RPMI8226 (cell line): Measurements from ENCODE around the gene AARS2.

Experiments used
- DNase-seq: peaks from one replicate; pipeline ENCODE4 v3.0.0-alpha.2; 2015

Gene AARS2

DNA sequence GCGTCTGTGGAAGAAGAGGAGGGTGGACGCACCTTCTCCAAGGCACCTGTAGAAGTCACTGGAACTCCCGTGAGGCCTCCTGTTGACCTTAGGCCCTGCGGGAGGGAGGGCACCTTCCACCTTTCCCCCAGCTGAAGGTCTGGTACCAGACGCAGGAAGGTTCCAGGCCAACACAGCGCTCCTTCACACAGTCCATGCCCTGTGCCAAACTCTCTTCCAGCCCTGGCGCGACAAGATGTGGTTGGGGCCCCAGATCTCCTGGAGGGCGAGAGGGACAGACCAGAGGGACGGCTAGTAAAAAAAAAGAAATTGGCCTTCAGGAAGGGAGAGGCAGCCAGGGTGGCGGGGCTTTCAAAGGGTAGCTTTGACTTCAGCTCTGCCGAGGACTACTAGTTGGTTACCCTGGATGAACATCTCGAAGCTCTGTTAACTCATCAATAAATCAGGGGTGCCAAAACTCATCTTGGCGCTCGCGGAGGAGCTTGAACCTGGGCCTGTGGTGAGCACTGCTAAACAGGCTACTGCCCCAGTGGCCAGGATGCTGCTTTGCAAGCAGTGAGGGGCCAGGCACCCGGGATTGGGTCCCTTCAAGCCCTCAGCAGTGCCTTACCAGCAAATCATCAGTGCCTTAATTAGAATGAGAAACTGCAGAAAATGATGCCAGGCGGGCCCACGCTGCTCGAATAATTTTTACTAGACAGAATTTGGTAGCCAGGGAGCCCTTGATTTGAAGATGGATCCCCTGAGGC lies 14.9 kb downstream of the AARS2 start:
- no peak for DNase-seq

DNA sequence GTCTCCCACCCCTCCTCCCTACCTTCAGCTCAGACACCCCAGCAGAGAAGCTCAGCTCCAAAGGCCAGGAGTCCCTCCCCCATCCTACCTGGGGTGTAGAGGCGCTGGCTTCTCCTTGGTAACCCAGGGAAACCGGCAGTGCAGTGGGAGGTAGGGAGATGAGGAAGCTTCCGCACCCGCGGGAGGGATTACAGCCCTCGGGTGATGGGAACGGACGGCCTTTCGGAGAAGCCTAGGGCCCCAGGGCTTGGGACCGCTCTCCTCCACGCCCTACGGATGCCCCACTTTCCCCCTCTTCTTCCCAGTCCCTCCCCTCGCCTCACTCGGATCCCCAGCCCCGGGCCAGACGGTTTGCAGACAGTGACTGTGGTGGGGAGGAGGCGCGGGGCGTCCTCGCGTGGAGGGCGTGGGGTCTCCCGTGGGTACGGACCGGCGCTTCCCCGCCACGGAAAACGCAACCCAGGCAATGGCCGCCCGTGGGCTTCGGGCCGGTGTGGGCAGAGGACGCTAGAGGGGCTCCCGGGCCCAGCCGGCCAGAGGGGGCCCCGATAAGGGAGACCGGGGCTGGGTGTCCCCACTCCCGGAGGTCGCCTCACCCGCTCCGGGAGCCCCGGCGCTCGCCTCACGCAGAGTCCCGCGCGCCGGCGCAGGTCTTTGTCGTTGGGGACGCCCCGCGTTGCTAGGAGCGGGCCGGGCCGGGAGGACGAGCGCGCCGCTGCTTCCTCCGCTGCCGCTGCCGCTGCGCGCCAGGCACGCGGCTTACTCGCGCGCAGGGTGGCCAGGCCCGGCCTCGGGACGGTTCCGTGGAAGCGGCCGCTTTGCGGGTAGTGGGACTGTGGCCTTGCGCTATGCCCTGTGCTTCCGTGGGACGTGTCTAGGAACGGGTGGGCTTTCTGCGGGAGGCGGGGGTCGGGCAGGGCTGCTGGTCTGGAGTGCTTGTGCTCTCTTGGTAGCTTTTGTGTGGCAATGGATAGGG lies 15.8 kb downstream of the AARS2 start:
- DNase-seq: peak; percentile 47

DNA sequence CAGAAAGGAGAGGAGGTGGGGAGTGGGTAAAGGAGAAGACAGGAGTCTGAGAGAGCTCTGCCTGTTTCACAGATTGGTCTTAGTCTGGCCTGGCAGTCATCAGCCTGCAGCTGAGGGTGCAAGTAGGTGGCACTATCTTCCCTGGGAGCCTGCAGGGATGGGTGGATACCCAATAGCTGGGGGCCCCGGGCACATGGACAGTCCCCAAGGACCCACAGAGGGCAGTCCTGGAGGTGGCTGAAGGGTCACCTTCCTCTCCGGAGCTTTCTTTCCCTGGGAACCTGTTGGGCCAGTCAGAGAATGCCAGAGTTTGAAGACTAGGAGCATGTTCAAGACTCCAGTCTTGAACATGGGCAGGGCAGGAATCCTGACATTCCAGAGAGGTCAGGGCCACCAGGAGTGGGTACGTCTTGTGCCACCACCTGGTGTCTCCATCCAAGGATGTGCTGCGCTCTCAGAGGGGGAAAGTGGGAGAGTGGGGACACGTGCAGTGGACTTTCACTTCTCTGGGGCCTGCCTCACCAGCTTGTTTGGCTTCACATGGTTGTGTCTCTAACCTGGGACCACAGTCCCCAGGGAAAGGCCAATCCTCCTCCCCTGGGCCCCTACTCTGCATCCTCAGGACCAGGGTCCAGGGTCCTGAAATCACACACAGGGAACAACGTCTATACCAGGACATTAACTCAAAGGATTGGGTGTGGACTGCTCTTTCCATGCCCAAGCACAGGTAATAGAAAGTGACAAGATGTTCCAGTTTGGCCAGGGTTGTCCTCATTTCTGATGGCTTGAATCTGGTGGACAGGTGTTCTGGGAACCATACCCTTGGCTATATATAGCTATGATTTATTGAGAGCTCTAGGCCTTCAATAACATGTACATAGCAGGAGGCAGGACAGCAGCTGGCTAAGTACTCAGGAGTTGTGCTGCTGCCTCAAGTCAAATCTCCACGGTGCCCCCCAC lies 18.0 kb downstream of the AARS2 start:
- DNase-seq: no peak

DNA sequence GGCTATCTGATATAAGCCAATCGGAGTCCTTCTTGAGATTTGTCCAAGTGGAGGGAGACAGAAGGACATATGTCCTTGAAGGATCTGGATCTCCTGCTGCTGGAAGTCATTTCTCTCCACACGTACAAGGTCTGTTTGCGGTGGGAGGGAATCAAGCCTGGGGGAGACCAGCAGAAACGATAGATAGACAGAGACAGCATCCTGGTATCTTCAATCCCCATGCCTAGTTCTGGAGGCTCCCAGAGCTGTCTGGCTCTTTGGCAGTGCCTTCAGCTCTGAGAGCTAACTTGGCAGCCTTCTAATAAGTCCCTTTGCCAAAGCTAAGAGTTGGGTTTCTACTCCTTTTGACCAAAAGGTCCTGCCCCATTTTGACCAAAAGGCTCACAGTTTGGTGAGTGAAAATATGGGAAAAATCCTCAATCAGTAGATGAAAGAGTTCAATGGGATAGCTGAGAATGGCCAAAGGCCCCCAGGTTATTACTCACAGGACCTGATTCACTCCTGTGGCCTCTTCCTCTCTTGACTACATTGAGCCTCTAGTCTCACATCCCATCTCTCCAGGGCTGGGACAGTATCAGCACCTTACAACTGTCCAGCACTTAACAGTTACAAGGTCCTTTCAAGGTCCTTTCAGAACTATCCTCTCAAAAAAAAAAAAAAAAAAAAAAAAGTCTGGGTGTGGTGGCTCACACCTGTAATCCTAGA lies 20.3 kb downstream of the AARS2 start:
- no peak for DNase-seq

DNA sequence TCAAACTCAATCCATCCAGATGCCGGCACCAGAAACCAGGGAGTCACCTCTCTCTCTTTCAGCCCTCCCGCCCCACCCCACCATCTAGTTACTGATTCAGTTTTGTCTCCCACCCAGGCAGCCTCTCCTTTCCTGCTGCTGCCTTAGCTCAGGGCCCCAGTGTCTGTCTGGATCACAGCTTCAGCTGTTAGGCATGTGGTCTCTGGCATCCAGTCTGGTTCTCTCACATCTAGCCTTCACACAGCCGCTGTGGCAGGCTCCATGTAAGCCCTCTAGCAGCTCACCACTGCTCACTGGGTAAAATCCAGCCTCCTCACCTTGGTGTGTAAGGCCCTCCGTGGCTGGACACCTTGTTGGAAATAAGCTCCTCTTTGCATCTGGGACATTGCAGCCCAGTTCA lies 21.3 kb downstream of the AARS2 start:
- DNase-seq: no peak

DNA sequence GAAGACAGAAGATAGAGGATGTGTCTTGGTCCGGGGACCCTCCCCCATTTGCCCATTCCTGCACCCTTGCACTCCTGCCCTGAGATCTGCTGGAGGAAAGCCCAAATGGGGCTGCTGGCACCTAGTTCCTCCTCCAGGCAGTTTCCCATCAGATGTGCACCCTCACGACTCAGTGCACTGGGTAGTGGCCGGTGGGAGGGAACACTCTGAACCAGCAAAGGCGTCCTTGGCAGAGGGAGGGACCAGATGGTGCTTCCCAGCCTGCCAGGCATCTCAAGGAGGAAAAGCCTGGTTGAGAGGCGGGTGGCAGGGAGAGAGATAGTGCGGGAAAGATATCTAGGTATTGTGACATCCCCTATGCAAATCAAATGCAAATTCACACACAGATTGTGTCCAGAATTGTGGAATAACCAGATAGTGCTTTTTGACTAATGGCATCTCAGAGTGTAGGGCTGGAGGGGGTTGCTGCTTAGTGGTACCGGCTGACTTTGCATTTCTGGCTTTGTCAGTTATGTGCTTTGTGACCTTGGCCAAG lies 23.4 kb downstream of the AARS2 start:
- DNase-seq: no peak

DNA sequence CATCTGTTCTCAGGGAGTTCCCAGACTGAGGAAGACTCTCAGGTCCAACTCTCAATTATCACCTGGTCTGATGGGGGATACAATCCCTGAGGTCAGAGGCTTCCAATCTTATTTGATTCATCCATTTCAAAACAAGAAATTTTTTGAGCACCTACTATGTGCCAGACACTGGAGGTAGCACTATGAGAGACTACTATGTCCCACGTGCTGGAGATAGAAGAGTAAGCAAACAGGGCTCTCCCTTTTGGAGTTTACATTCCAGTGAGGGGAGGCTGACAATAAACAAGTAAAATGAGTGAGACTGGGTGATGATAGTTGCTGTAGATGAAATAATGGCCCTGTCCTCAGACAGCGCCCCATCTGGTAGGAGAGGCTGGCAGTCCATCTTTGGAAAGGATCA lies 26.4 kb downstream of the AARS2 start:
- DNase-seq: no peak

DNA sequence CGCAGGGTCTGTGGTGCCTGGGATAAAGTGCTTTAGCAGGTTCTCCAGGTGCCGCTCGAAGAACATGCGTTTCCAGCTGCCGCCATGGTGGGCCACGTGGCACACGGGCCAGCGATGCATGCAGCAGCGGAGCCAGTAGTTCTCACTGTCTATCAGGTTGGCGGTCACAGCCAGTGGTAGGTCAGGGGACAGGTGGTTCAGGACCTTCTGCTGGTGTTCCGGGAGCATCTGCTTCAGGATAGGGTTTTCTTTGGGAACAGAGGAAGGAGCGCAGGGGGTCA lies 26.9 kb downstream of the AARS2 start:
- DNase-seq: no peak

DNA sequence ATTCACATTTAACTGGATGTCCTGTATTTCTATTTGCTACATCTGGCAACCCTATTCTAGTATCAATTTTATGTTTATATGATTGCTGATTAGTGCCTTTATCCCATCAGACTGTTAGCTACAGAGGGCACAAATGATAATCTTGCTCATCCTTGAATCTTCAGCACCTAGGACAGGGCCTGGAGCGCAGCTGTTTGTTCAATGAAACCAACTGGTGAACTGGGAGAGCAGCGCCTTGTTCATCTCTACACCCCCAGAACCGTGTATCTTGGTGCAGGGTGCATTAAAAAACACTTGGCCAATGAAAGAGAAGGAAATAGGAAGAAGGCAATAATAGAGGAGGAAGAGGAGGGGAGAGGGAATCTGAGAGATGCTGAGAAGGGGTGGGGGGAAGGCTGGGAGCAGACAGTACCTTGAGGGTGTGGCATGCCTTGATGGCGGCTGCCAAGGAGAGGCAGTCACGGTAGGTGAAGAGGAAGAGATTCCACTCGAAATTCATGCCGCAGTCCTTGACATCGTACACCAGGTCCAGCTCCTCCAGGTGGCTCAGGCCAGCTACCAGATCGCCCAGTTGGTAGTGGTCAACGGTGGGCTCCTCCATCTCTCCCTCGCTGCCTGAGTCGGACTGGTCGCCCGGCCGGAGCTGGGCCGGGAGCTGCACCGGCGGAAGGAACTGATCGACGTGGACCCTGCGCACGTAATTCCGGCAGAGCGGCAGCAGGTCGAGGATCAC lies 27.4 kb downstream of the AARS2 start:
- DNase-seq: peak; percentile 57

DNA sequence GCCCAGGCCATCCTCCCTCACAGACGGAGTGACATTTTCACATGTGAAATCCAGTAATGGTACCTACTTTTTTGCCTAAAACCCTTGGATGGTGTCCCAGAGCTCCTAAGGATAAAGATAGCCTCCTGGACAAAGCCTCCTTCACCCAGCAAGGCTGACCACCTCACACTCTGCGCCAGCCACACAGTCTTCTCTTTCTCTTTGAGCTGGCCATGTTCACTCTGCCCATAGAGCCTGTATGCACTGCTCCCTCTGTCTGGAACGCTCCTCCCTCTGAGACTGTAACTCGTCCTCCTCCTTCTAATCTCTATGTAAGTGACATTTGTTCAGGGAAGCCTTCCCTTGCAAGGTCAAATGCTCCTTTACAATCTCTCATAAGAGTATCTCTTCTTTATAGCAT lies 28.3 kb downstream of the AARS2 start:
- no peak for DNase-seq

DNA sequence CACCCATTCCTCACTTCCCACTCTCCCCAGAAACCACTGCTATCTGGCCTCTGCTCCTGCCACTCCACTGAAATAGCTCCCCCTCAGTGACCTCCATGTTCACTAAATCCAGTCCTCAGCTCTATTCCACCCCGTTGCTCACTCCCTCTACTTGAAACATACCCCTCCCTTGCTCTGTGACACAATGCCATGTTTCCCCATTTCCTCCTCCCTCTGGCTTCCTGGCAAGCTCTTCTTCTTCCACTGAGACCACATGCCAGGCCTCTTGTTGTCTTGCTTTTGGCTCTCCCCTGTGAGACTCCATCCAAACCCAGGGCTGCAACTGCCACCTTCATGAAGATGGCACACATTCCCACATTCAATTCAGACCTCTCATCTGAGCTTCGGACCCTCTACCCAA lies 29.0 kb downstream of the AARS2 start:
- DNase-seq: no peak

DNA sequence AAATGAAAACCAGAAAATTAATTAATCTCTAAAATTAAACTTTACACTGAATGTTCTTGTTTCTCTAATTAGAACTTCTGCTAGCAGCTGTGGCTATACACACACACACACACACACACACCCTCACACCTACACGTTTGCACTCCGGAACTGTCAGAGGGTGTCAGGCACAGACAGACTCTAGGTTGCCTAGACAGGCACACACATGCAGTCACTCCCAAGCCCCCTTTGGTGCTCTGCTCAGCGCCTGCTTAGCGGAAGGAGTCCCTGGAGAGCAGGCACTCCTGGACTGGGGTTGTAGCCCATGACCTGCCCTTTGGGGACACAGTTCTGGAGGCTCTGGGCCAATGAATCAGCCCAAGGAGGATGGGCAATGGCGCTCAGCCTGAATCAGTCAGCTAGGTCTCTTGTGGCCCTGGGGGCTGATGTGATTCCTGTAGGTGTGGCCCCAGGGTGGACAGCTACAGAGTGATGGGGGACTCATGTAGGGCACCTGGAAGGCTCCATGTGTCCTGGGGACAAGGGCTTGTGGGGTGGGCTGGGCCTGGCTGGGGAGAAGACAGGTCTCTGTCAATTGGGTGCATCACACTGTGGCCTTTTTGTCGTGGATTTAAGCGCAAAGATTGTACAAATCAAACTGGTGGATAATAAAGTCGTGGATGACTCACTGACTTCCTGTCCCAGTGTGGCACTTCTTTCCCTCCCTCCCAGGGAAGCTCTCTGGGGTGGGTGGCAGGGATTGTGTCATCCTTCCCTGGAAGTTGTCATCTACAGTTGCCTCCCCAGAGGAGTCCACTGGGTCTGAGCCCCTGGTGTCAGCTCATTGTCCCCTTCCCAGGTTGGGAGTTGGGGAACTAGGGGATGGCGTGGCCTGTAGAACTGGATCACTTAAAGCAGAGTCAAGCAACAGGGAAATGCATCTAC lies 34.1 kb downstream of the AARS2 start:
- no peak for DNase-seq

DNA sequence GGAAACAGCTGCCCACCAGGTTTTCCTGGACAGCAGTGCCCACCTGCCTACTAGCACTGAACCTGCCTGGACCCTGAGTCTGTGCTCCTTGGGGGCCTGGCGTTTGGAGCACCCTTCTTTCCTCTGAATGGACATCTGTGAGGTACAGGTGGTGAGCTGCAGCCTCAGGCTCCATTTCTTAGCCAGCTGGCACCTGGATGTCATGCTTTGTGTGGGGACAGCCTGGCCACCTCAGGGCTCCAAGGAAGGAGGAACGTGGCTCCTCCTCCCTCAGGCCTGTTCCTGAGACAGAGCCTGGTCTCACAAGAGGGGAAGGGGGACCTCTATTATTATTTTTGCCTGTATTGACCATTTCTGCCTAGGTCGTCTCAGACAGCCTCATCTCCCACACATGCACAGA lies 34.8 kb downstream of the AARS2 start:
- no peak for DNase-seq

DNA sequence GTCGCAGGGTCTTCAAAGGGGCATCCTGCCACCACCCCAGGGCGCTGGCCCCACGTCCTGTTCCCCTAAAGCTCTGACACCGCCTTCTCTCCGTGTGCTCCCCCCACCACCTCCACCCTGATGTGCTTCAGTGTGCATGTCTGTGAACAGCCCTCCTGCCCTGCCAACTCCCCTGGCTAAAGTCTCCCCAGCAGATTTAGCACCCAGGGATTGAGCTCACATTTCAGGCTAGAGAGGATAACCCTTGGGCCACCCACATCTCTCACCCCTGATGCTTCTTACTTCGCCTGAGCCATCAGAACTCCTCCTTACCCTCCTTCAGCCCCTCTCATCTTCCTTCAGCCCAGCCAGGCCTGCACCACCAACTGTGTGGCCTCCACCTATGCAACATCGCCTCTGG lies 35.4 kb downstream of the AARS2 start:
- DNase-seq: no peak

DNA sequence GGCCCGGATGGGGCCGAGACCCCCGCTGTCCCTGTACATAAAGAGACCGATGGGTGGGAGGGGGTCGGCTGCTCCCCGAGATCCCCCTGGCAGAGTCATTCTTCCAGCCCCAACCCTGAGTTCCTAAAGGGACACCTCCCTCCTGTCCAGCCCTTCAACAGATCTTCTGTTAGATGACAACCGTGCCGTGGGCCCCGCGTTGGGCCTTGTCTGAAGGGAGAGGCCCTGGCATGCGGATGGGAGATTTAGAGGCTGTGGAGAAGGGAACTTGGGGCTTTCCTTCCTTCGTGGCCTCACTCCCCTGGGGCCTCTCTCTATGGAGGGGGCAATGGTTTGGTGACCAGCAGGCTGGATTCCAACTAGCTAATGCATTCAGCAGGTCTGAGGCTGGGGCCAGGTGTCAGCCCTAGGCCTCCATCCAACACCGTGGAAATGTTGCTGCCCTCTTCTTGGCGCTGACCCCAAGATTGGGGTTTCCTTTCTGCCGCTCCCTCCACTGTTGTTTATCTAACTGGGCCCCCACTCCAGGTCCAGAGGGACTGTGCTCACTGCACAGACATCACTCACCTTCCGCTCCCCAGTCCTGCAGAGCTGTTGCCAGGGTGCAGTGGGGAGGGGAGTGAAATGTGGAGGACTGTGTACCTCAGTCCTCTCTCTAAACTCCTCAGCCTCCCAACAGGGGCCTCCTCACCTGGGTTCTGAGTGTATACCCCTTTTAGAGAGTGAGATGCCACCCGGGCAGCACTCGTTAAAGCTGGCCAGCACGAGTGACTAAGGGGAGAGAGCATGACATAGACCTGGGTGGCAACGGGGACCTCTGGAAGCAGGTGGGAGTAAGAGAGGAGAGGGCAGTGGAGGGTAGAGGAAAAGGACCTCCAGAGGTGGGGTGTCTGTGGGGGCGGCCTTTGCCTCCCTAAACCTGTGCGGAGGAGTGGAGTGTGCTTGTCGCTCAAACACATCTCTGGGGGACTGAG lies 36.2 kb downstream of the AARS2 start:
- DNase-seq: no peak

DNA sequence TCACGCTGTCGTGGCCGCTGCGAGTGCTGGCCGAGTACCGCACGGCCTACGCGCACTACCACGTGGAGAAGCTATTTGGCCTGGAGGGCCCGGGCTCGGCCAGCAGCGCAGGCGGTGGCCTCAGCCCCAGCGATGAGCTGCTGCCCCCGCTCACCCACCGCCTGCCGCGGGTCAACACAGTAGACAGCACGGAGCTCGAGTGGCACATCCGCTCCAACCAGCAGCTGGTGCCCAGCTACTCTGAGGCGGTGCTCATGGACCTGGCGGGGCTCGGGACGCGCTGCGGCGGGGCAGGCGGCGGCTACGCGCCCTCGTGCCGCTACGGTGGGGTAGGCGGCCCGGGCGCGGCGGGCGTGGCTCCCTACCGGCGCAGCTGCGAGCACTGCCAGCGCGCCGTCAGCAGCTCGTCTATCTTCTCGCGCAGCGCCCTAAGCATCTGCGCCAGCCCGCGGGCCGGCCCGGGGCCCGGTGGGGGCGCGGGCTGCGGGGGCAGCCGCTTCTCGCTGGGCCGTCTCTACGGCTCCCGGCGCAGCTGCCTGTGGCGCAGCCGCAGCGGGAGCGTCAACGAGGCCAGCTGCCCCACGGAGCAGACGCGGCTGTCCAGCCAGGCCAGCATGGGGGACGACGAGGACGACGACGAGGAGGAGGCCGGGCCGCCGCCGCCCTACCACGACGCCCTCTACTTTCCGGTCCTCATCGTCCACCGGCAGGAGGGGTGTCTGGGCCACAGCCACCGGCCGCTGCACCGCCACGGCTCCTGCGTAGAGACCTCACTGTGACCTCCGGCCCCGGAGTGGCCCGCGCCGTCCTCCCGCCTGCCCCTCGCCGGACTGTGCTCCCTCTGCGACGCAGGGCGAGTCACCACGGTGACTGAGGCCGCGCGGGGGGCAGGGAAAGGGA lies 37.1 kb downstream of the AARS2 start:
- no peak for DNase-seq

DNA sequence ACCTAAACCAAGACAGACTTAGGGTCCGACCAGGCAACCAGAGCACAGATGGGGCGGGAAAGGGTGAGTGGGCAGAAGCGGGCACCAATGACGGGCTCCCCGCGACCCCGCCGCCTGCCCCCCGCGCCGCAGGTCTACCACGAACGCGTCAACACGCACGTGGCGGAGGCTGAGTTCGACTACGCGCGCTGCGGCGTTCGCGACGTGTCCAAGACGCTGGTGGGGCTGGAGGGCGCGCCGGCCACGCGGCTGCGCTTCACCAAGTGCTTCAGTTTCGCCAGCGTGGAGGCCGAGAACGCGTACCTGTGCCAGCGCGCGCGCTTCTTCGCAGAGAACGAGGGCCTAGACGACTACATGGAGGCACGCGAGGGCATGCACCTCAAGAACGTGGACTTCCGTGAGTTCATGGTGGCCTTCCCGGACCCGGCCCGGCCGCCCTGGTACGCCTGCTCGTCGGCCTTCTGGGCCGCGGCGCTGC lies 37.8 kb downstream of the AARS2 start:
- DNase-seq: no peak

DNA sequence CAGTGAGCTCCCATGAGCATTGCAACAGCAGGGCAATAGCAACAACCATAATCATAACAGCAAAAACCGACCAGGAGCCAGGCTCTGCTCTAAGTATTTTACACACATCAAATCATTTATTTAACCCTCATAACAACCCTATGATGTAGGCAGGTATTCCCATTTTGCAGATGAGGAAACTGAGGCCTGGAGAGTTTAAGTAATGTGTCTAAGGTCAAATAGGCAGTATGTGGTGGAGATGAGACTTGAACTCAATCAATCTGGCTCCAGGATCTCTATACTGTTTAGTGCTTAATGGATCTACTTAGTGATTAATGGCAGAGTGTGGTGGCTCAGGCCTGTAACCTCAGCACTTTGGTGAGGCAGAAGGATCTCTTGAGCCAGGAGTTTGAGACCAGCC lies 39.5 kb downstream of the AARS2 start:
- no peak for DNase-seq
